GM12892 (cell line): ENCODE data around the gene RPGR.

Experiments used
- POLR2A ChIP-seq: IDR thresholded peaks from 2 replicates; pipeline ENCODE4 v1.6.1; 2011; ENCODE audit warnings: low read depth, low read length, control low read depth
- TAF1 ChIP-seq: IDR thresholded peaks from 2 replicates; pipeline ENCODE4 v1.6.1; 2011; ENCODE audit warnings: low read depth, mild to moderate bottlenecking, control low read depth, low read length, borderline replicate concordance

GRCh38 chrX:38275615-38276014, 51.7 kb downstream of the RPGR start:
- TF ChIP-seq POLR2A (no peak), TAF1 (no peak)
